Nephron (organoid): ENCODE measurements around the gene STUM.

Experiments
- H3K27ac Mint-ChIP-seq, 3 experiments: 2 replicates each; pipeline ENCODE4 v1.8.0; 2020; ENCODE audit warnings: mixed read lengths in 3 of 3, mild to moderate bottlenecking in 2 of 3, moderate library complexity in 1 of 3
- H3K27me3 Mint-ChIP-seq: 2 replicates; pipeline ENCODE4 v1.8.0; 2021; ENCODE audit warnings: low read depth, mild to moderate bottlenecking, moderate library complexity, mixed read lengths
- H3K36me3 Mint-ChIP-seq: 2 replicates; pipeline ENCODE4 v1.8.0; 2020; ENCODE audit warnings: low read depth, mixed read lengths
- H3K4me1 Mint-ChIP-seq: 2 replicates; pipeline ENCODE4 v1.8.0; 2020; ENCODE audit warnings: mixed read lengths
- H3K4me3 Mint-ChIP-seq, 3 experiments: 2 replicates each; pipeline ENCODE4 v1.8.0; 2020; ENCODE audit warnings: mild to moderate bottlenecking in 3 of 3, mixed read lengths in 3 of 3, moderate library complexity in 2 of 3
- H3K9me3 Mint-ChIP-seq: 2 replicates; pipeline ENCODE4 v1.8.0; 2020; ENCODE audit warnings: mixed read lengths
- CTCF ChIP-seq, 3 experiments: fragments of 200-600 bp; sonication (generic); IDR thresholded peaks; one replicate each; pipeline ENCODE4 v1.5.0; 2021; ENCODE audit warnings: antibody characterized with exemption in 3 of 3; ENCODE audit not compliant: unreplicated experiment in 3 of 3

Gene STUM

DNA sequence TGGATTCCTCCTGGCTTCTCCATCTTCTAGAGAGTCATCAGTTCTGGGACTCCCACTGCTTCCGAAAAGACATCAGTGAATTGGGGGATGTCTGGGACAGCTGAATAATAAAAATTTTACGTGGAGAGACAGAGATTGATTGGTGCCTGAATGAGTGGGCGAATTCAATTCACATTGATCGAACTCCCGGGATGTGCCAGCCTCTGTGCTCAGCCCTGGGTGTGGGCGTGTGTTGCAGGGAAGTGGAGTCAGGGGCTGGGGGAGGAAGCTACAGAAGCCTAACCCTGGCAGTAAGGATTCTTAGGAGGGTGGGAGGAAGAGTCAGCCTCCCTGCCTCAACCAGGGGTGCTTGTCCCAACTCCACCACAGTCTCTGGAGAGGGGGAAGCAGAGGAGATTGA lies 18.0 kb upstream of the STUM start:
- H3K9me3 Mint-ChIP-seq: no peaks in the 10 kb centered on the region
- no peak for TF ChIP-seq CTCF (IDR thresholded peaks at IDR 0.05; ENCODE audit: unreplicated experiment in 3 of 3)
- H3K36me3 Mint-ChIP-seq: no peaks in the 10 kb centered on the region
- H3K27me3 Mint-ChIP-seq: peaks cover 18% of the 10 kb centered on the region
- peaks cover 51% of the 10 kb centered on the region for H3K4me1 Mint-ChIP-seq
- H3K27ac Mint-ChIP-seq: no peak overlapping the region
- no peak overlapping the region for H3K4me3 Mint-ChIP-seq

- H3K9me3 Mint-ChIP-seq: no peaks in the 10 kb centered on the region
- TF ChIP-seq CTCF (IDR thresholded peaks at IDR 0.05; ENCODE audit: unreplicated experiment in 3 of 3): no peak
- no peaks in the 10 kb centered on the region for H3K36me3 Mint-ChIP-seq
- no peak overlapping the region for H3K4me3 Mint-ChIP-seq
- H3K4me1 Mint-ChIP-seq: peaks cover 45% of the 10 kb centered on the region
- peaks cover 18% of the 10 kb centered on the region for H3K27me3 Mint-ChIP-seq
- H3K27ac Mint-ChIP-seq: no peak overlapping the region
These were observed 17.0 kb upstream of the STUM start for GRCh38 chr1:226531360-226532093.

DNA sequence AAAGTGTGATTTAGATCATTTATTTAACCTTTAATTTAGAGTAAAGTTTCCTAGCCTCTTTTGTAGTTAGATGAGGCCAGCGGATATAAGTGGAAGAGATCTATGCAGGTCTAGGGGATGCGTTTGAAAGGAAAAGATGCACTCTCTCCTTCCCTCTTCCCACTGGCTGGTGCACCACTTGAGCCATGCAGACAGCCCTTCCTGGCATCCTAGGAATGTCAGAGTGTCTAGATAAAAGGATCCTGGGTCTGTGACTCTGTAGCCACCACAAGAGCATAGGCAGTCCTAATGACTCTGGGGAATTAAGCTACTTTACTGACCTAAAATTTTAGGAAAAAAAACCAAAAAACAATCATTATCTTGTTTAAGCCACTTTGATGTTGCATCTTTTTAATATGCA lies 16.0 kb upstream of the STUM start:
- H3K27ac Mint-ChIP-seq: no peak overlapping the region
- H3K9me3 Mint-ChIP-seq: no peaks in the 10 kb centered on the region
- no peak for TF ChIP-seq CTCF (IDR thresholded peaks at IDR 0.05; ENCODE audit: unreplicated experiment in 3 of 3)
- peaks cover 18% of the 10 kb centered on the region for H3K27me3 Mint-ChIP-seq
- H3K4me1 Mint-ChIP-seq: peaks cover 40% of the 10 kb centered on the region
- H3K4me3 Mint-ChIP-seq: no peak overlapping the region
- H3K36me3 Mint-ChIP-seq: no peaks in the 10 kb centered on the region

DNA sequence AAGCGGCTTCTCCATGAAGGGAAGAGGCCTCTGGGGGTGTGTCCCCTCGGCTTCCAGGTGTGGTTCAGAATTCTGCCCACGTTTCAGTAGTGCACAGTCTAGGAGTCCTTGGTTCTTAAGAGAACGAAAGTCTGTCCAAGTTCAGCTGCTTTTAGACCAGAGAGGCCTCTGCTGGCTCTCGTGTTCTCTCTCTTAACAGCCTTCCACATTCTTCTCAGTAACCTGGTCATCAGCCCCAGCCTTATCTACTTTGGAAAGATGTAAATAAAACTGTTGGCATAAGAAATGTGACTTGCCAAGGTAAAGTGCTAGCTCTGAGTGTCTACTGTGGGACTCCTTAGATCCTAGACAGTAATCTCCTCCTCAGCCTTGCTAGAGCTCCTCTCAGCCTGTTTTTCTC lies 15.3 kb upstream of the STUM start:
- Mint-ChIP-seq H3K4me1 (peaks cover 40% of the 10 kb centered on the region), H3K9me3 (no peaks in the 10 kb centered on the region), H3K4me3 (no peak overlapping the region), H3K27ac (no peak overlapping the region), H3K36me3 (no peaks in the 10 kb centered on the region), H3K27me3 (peaks cover 18% of the 10 kb centered on the region)
- no peak for TF ChIP-seq CTCF (IDR thresholded peaks at IDR 0.05; ENCODE audit: unreplicated experiment in 3 of 3)

- no peak overlapping the region for H3K27ac Mint-ChIP-seq
- H3K4me1 Mint-ChIP-seq: peaks cover 40% of the 10 kb centered on the region
- H3K9me3 Mint-ChIP-seq: no peaks in the 10 kb centered on the region
- H3K4me3 Mint-ChIP-seq: no peak overlapping the region
- no peaks in the 10 kb centered on the region for H3K36me3 Mint-ChIP-seq
- no peak for TF ChIP-seq CTCF (IDR thresholded peaks at IDR 0.05; ENCODE audit: unreplicated experiment in 3 of 3)
- H3K27me3 Mint-ChIP-seq: peaks cover 13% of the 10 kb centered on the region
These were observed 14.5 kb upstream of the STUM start for GRCh38 chr1:226534098-226534497.

DNA sequence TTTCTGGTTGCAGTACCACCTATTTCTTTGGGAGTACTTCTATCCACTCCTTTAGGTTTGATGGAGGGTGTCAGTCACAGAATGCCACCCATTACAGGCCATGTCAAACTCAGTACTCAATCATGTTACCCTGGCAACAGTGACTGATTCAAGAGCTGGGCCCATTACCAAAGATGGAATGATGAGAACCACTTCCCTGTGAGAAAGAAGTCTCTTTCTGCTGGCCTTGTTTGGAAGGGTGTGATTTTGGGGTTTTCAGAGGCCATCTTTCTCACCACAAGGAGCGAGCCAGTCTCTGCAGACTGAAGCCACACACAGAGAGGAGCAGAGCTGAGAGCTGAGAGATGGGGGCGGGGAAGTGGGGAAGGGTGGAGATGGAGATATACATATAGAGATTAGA lies 13.9 kb upstream of the STUM start:
- Mint-ChIP-seq H3K36me3 (no peaks in the 10 kb centered on the region), H3K27me3 (peaks cover 8% of the 10 kb centered on the region), H3K9me3 (no peaks in the 10 kb centered on the region), H3K4me1 (peaks cover 40% of the 10 kb centered on the region), H3K27ac (no peak overlapping the region), H3K4me3 (no peak overlapping the region)
- TF ChIP-seq CTCF (IDR thresholded peaks at IDR 0.05; ENCODE audit: unreplicated experiment in 3 of 3): no peak
